SK-N-SH treated with all-trans-retinoic acid at 6 μM for 48 hours (cell line): Measurements from ENCODE around the gene GNPTG.

Experiments
- ZFP30 ChIP-seq: fragments of 450-650 bp; formaldehyde crosslinking; IDR thresholded peaks from 2 replicates; pipeline ENCODE4 v1.5.0; 2022; ENCODE audit warnings: mild to moderate bottlenecking, moderate library complexity
- ZNF8 ChIP-seq: fragments of 450-650 bp; formaldehyde crosslinking; IDR thresholded peaks from 2 replicates; pipeline ENCODE4 v1.5.0; 2020; ENCODE audit warnings: mild to moderate bottlenecking, moderate library complexity
- TF ChIP-seq, protein P1 (sequence below): fragments of 250-450 bp; sonication (Bioruptor Pico); IDR thresholded peaks from 2 replicates; pipeline ENCODE4 v1.8.0; 2020; ENCODE audit warnings: mild to moderate bottlenecking, moderate library complexity, borderline replicate concordance

DNA sequence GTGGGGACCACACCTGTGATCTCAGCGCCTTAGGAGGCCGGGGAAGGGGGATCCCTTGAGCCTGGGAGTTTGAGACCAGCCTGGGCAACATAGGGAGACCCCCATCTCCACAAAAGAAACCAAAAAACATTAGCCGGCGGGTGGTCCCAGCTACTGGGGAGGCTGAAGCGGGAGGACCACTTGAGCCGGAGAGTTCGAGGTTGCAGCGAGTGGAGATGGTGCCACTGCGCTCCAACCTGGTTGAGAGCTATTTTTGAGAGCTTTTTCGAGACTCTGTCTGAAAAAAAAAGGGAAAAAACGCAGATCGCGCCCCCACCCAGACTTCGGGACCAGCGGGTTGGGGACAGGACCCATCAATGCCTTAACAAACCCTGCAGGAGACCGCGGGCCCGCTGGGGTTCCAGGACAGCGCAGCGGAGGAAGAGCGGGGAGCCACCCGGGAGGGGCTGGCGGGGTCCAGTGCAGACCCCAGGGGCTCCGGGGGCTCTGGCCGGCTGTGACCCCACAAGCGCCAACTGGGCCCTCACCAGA, 19.0 kb upstream of the GNPTG start:
- TF ChIP-seq, protein P1, sequence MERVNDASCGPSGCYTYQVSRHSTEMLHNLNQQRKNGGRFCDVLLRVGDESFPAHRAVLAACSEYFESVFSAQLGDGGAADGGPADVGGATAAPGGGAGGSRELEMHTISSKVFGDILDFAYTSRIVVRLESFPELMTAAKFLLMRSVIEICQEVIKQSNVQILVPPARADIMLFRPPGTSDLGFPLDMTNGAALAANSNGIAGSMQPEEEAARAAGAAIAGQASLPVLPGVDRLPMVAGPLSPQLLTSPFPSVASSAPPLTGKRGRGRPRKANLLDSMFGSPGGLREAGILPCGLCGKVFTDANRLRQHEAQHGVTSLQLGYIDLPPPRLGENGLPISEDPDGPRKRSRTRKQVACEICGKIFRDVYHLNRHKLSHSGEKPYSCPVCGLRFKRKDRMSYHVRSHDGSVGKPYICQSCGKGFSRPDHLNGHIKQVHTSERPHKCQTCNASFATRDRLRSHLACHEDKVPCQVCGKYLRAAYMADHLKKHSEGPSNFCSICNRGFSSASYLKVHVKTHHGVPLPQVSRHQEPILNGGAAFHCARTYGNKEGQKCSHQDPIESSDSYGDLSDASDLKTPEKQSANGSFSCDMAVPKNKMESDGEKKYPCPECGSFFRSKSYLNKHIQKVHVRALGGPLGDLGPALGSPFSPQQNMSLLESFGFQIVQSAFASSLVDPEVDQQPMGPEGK (CRISPR knock-in tag) = no peak
- TF ChIP-seq ZFP30 (CRISPR knock-in tag) = no peak
- no peak for TF ChIP-seq ZNF8 (CRISPR knock-in tag)
